K562 (cell line): ENCODE results near the gene GNG7. TPM values are rescaled to one million over a fixed set of nuclear protein-coding genes. Genes with fewer than 3 reads are reported as not detected.
A peak's percentile ranks its signal among the peaks of the same experiment; 100 is the strongest.

Source experiments
- E2F3 ChIP-seq: fragments of 250-450 bp; sonication (Bioruptor Pico); IDR thresholded peaks from 2 replicates; pipeline ENCODE4 v1.4.0; 2020; ENCODE audit warnings: mild to moderate bottlenecking
- GATAD2B ChIP-seq: fragments of 450-650 bp; IDR thresholded peaks from 2 replicates; pipeline ENCODE4 v1.6.1; 2017; ENCODE audit warnings: mild to moderate bottlenecking, borderline replicate concordance
- GTF2E2 ChIP-seq: fragments of 200-800 bp; sonication (Bioruptor generic); IDR thresholded peaks from 2 replicates; pipeline ENCODE4 v1.6.1; 2016; ENCODE audit warnings: missing genetic modification characterization, missing compliant biosample characterization
- MAFG ChIP-seq: fragments of 450-650 bp; conservative IDR thresholded peaks from 2 replicates; pipeline ENCODE4 v1.6.1; 2016; ENCODE audit warnings: missing genetic modification characterization, missing compliant biosample characterization
- MCM3 ChIP-seq: fragments of 450-650 bp; IDR thresholded peaks from 2 replicates; pipeline ENCODE4 v1.6.1; 2016
- MYC ChIP-seq, 2 experiments: fragments of 250-450 bp in 1 of 2; sonication (Bioruptor Pico) in 1 of 2; IDR thresholded peaks; 2 replicates each; pipeline versions ENCODE4 v1.5.1 to v1.6.1; 2012 to 2021; ENCODE audit warnings: low read depth in 2 of 2, borderline replicate concordance in 1 of 2, improper control_type of control experiment in 1 of 2, low read length in 1 of 2, mild to moderate bottlenecking in 1 of 2, moderate library complexity in 1 of 2
- NR2C2 ChIP-seq, 2 experiments: fragments of 200-800 bp in 1 of 2; sonication (Bioruptor generic) in 1 of 2; sonication (generic) in 1 of 2; formaldehyde crosslinking in 1 of 2; IDR thresholded peaks; 2 replicates each; pipeline versions ENCODE4 v1.6.1 to v1.8.0; 2016 to 2022; ENCODE audit warnings: mild to moderate bottlenecking in 1 of 2, missing compliant biosample characterization in 1 of 2, missing genetic modification characterization in 1 of 2, missing genetic modification reagents in 1 of 2
- RBFOX2 ChIP-seq: fragments of 200-400 bp; formaldehyde crosslinking; IDR thresholded peaks from 2 replicates; pipeline ENCODE4 v1.6.1; 2017; ENCODE audit warnings: low read depth, mild to moderate bottlenecking, low read length, moderate library complexity
- ZNF584 ChIP-seq: fragments of 200-800 bp; sonication (Bioruptor generic); IDR thresholded peaks from 2 replicates; pipeline ENCODE4 v1.6.1; 2016; ENCODE audit warnings: low read depth, mild to moderate bottlenecking, missing genetic modification characterization, missing compliant biosample characterization
- polyA plus RNA-seq, 8 experiments: library from polyadenylated mRNA; depleted of rRNA in 4 of 8; stranded (reverse) in 5 of 8; unstranded in 3 of 8; fragments of >200 nt; fragmentation: Nextera tagmentation in 2 of 8; fragmentation: Illumina TruSeq in 1 of 8; extraction: Ambion mirVana in 2 of 8; extraction: Trizol in 1 of 8; gene quantifications; 2 replicates each; pipeline versions ENCODE4 v1.2.1 to v1.2.3, GENCODE V29; 2011 to 2014; ENCODE audit warnings: inconsistent platforms in 1 of 8, missing spikeins in 1 of 8
- total RNA-seq, 7 experiments: library from RNA; depleted of rRNA in 6 of 7; stranded (reverse); fragments of >200 nt in 6 of 7; fragmentation: Illumina TruSeq in 2 of 7; extraction: Trizol in 2 of 7; gene quantifications; 2 replicates each; pipeline versions ENCODE4 v1.2.1 to v1.2.3, GENCODE V29; 2011 to 2021; ENCODE audit warnings: low replicate concordance in 1 of 7
- TF ChIP-seq, protein P1 (sequence below): fragments of 250-450 bp; sonication (Bioruptor Pico); IDR thresholded peaks from 2 replicates; pipeline ENCODE4 v1.5.0; 2020; ENCODE audit warnings: mild to moderate bottlenecking, borderline replicate concordance
- TF ChIP-seq, protein P2 (sequence below): sonication (generic); formaldehyde crosslinking; IDR thresholded peaks from 2 replicates; pipeline ENCODE4 v1.8.1; 2023; ENCODE audit warnings: mild to moderate bottlenecking, missing genetic modification reagents
- TF ChIP-seq, protein P3 (sequence below), 3 experiments: fragments of 200-800 bp in 1 of 3; sonication (Bioruptor generic) in 1 of 3; sonication (generic) in 1 of 3; formaldehyde crosslinking in 1 of 3; IDR thresholded peaks; 2 replicates each; pipeline versions ENCODE4 v1.6.1 to v1.8.0; 2016 to 2022; ENCODE audit warnings: mild to moderate bottlenecking in 2 of 3, missing compliant biosample characterization in 2 of 3, missing genetic modification characterization in 2 of 3, missing genetic modification reagents in 1 of 3

The GNG7 gene
- total and polyA plus RNA-seq, 9 of the 15 experiments (the other 6 are each of a cell fraction or from before 2014, with no cell fraction given): 0.01 to 0.20 (median 0.06) TPM; not detected in 1

DNA sequence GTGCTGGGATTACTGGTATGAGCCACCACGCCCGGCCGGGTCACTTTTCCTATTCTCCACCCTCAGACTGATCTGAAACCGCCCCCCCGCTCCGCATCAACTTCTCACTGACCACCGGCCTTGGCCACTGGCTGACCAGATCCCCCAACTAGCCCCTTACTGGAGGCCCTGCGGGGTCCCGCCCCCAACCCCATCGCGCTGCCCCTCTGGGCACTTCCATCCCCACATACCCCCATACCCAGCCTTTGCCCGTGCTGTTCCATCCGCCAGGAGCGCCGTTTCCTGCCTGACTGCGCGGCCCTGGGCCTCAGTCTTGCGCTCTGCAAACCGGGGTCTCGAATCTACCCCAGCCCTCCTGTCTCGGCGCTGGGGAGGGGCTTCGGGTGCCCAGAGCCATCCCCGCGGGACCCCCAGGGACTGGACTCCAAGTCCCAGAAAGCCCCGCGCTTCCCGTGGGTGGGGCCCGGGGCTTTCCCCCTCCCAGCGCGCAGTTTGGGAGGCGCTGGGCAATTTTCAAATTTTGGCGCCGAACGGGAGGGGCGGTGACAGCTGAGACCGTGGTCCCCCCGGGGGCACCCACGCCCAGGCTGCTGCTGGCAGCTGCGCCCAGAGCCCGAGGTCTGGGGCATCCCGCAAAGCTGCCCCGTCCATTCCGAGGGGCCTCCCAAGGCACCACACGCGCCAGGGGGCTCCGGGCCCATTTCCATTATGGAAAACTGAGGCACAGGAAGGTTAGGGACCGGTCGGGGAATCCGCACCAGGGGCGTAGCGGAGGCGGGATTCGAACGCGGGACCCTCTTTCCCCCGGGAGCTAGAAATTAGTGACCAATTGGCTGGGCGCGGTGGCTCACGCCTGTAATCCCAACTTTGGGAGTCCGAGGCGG lies 240.5 kb downstream of the GNG7 start (continued):
- TF ChIP-seq, protein P1, sequence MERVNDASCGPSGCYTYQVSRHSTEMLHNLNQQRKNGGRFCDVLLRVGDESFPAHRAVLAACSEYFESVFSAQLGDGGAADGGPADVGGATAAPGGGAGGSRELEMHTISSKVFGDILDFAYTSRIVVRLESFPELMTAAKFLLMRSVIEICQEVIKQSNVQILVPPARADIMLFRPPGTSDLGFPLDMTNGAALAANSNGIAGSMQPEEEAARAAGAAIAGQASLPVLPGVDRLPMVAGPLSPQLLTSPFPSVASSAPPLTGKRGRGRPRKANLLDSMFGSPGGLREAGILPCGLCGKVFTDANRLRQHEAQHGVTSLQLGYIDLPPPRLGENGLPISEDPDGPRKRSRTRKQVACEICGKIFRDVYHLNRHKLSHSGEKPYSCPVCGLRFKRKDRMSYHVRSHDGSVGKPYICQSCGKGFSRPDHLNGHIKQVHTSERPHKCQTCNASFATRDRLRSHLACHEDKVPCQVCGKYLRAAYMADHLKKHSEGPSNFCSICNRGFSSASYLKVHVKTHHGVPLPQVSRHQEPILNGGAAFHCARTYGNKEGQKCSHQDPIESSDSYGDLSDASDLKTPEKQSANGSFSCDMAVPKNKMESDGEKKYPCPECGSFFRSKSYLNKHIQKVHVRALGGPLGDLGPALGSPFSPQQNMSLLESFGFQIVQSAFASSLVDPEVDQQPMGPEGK (CRISPR knock-in tag): no peak
- TF ChIP-seq NR2C2 (CRISPR knock-in tag; IDR thresholded peaks at IDR 0.05) (no peak), NR2C2 (tag; IDR thresholded peaks at IDR 0.05) (no peak), GATAD2B (no peak), MAFG (no peak), MYC (IDR thresholded peaks at IDR 0.05; ENCODE audit: low read depth, low read length) (no peak), MYC (CRISPR knock-in tag; IDR thresholded peaks at IDR 0.05; ENCODE audit: borderline replicate concordance, low read depth) (no peak), E2F3 (no peak), ZNF584 (CRISPR knock-in tag) (no peak), MCM3 (no peak), GTF2E2 (no peak), RBFOX2 (0 out of 2 replicates have a peak, but pooled peaks have one; percentile 26)
- TF ChIP-seq, protein P2, sequence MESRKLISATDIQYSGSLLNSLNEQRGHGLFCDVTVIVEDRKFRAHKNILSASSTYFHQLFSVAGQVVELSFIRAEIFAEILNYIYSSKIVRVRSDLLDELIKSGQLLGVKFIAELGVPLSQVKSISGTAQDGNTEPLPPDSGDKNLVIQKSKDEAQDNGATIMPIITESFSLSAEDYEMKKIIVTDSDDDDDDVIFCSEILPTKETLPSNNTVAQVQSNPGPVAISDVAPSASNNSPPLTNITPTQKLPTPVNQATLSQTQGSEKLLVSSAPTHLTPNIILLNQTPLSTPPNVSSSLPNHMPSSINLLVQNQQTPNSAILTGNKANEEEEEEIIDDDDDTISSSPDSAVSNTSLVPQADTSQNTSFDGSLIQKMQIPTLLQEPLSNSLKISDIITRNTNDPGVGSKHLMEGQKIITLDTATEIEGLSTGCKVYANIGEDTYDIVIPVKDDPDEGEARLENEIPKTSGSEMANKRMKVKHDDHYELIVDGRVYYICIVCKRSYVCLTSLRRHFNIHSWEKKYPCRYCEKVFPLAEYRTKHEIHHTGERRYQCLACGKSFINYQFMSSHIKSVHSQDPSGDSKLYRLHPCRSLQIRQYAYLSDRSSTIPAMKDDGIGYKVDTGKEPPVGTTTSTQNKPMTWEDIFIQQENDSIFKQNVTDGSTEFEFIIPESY (CRISPR knock-in tag): 0 out of 2 replicates have a peak, but pooled peaks have one; percentile 11
- TF ChIP-seq, protein P3, sequence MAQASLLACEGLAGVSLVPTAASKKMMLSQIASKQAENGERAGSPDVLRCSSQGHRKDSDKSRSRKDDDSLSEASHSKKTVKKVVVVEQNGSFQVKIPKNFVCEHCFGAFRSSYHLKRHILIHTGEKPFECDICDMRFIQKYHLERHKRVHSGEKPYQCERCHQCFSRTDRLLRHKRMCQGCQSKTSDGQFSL (CRISPR knock-in tag; IDR thresholded peaks at IDR 0.05): peak; percentile 49; the same call in 1 of the 2 replicates
- TF ChIP-seq, protein P3 (tag; IDR thresholded peaks at IDR 0.05): no peak
